Stimulated activated CD4-positive, alpha-beta T cell treated with anti-CD3 and anti-CD28 coated beads, Interleukin-12 subunit alpha, Interleukin-12 subunit beta, amount 100 ng/mL, for 24 hours (primary cell): ENCODE results near the gene GNS.
"Not testable (repeated sequence)": the region's sequence is repeated elsewhere in the genome, so short reads cannot be mapped to it uniquely, and the experiment has no call there.

Source experiments
- DNase-seq, 2 experiments: peaks; one replicate each; pipeline ENCODE4 v3.0.0-alpha.2; 2020; ENCODE audit warnings: low read depth in 2 of 2

GNS gene

DNA sequence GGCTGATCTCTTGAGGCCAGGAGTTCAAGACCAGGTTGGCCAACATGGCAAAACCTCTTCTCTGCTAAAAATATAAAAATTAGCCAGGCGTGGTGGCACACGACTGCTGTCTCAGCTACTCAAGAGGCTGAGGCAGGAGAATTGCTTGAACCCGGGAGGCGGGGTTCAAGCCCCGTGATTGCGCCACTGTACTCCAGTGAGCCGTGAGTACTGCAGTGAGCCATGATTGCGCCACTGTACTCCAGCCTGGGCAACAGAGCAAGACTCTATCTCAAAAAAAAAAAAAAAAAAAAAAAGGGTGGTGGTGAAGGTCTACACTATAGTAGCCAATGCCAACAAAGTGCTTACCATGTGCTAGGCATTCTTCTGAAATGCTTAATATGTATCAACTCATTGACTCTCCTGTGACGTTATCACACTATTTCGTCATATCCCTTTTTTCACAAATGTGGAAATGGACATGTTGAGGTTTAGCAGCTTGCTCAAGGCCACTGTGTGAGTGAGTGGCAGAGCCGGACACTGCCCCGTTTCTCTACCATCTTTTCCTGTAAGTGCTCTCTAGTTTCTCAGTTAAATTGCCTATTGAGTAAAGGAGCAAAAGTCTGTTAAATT, 59.6 kb downstream of the GNS start:
- no peak for DNase-seq

DNA sequence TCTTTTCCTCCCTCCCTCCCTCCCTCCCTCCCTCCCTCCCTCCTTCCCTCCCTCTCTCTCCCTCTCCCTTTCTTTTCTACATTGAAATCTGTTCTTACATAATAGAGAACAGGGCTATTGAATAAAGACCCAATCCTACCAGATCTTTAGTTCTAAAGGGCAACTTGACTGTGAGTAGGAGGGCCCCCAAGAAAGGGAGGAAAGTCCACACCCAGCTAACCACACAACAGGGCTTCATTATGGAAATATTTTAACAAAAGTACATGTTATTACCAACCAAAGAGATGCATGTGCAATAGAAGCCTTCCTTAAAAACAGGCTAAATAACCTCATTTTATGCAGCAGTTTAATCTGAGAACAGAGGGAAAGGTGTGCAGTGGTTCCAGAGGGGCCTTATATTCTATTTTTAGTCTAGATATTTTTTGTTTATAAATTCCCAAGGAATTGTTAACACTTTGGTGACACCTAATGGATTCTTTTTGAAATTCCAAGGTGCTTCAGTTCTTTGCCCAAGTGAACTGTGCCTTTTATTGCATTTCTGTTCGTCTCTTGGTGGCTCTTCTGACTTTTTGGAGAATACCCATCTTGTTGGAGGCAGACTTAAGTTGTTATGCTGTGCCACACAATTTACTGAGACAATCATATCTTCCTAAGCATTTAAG, 63.0 kb downstream of the GNS start:
- DNase-seq = no peak

DNA sequence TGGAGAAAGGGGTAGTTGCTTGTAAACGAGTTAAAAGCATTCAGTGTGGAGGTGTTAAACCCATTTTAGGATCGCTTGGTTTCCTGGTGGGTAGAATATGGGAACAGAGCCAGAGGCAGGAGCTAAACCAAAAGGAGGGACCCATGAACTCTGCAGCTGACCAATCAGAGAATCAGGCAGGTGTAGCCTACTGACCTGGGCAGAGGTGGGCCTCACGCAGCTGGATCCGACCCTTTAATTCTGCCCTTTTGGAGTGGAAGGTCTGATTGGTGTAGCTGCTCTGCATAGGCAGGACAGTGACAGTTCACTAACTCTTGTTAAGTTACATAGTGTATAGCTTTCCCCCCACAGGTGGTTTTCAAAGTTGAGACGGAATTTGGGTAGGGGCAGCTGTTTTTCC, 63.7 kb downstream of the GNS start:
- DNase-seq = no peak

DNA sequence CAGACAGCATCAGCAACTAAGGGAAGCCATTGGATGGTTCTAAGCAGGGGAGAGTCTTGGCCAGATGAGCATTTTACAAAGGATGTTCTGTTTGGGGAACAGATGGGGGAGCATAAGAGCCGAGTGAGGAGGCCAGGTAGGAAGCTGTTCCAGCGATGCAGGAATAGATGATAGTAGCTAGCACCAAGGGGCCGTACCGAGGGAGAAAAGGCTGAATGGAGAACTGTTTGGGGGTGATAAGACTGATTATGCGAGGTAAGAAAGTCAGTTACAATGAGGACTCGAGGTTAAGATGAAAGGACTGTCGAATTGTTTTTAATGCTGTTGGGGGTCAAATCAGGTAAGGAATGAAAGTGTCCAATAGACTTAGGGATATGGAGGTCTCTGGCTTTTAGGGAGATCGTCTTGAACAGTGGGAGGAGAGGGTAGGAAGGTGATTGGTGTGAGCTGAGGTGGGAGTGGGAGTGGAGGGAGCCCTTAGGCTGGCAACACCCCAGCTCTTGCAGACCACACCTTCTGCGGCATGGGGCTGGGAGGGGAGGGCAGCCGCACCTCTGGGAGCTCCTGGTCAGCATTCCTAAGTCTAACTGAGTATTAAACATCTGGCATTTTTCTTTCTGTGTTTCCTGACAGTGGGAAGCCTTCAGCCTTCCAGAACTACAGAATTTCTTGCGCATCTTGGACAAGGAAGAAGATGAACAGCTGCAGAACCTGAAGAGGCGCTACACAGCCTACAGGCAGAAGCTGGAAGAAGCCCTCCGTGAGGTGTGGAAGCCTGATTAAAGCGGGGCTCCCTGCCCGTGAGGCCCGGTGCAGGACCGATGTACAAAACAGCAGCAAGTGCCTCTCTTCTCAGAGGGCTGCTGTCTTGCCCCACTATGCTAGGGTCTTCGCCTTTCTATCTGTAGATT, 64.8 kb downstream of the GNS start:
- DNase-seq = no peak

GRCh38 chr12:64691795-64692583, 67.2 kb downstream of the GNS start:
- DNase-seq = no peak

DNA sequence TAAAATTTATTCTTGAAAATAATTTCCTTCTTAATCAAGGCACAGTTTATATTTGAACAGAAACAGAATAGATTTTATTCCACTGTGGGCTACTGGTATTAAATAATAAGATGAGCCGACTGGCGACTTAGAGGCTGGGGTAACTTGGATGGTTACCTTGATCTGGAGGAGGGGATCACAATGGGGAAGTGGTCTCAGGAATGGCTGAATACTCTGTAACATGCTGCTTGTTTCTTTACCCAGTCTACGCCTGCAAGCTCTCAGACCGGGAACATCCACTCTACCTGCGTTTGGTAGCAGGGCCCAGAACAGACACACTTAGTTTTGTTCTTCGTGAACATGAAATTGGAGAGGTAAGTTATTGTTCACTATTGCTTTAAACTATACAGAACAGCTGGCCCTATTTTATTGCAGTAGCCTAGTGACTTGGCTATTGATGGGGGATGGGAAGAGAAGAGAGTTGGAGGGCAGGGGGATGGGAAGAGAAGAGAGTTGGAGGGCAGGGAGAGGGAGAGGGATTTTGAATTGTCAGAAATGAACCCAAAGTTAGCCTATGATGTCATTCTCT, 67.9 kb downstream of the GNS start:
- DNase-seq = no peak

DNA sequence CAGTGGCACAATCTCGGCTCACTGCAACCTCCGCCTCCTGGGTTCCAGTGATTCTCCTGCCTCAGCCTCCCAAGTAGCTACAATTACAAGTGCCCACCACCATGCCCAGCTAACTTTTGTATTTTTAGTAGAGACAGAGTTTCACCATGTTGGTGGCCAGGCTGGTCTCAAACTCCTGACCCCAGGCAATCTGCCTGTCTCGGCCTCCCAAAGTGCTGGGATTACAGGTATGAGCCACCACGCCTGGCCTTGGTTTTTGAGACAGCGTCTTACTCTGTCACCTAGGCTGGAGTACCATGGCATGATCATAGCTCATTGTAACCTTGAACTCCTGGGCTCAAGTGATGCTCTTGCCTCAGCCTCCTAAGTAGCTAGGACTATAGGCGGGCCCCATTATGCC, 69.0 kb downstream of the GNS start:
- not testable (repeated sequence) for DNase-seq

DNA sequence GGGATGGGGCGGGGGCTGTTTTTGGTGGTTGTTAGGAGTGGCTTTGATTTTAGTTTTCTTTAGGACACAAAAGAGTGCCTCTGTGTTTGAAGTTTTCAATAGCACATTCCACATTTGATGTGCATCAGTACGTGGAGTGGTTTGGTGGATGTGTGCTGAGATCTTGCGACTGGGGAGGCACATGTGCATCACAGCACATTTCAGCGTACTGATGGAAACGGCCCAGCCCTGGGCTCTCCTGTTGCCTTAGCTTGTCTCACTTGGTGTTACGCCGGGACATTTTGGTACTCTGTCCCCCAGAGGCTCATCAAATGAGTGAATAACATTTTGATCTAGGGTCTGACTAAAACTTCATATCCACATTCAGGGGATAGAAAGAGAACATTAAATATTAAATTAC, 70.5 kb downstream of the GNS start:
- DNase-seq = no peak

GRCh38 chr12:64688219-64688618, 71.0 kb downstream of the GNS start:
- no peak for DNase-seq

DNA sequence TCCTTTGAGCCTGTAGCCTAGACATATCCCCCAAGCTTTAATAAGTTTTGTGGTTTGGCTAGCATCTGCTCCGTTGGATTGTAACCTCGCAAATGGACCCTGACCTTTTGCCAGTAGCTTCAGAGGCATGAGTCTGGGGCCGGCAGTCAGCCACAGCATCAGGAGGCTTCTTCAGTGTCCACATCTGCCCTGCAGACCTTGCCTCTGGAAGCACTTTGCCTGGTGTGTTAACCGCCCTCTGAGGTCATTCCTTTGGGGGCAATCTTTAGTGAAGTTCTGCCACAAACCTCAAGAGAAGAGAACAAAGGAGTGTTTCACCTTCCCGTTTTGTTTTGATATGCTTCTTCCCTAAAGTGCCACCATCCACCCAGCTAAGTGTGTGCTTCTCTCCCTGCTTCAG, 71.4 kb downstream of the GNS start:
- DNase-seq = no peak

DNA sequence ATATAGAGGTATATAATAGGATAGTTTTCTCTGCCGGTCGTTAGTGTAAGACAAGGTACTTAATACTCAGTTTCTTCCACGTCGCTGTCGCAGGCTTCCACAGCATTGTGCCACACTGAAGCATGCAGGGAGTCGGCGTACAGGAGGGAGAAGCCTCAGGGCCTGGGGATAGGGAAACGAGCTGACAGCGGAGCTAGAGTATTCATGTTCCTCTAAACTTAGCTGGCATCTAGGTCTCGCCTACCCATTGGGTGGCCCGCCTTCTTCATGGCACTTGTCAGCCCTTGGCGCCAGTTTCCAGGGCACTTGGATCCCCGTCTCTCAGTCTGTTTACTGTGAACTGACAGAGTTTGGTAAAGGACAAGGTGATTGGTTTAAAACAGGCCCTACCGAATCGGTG, 73.6 kb downstream of the GNS start:
- DNase-seq = no peak

DNA sequence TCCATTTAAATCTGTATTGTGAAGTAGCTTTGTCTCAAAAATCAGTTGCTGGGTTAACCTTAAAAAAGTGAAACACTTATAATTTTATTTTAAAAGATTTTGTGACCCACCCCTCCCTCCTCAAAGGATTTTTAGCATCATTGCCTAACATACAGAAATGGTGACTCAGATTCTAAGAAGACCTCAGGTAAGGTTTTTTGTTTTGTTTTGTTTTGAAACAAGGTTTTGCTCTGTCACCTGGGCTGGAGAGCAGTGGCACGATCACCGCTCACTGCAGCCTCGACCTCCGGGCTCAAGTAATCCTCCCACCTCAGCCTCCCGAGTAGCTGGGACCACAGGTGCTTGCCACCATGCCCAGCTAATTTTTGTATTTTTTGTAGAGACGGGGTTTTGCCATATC, 74.2 kb downstream of the GNS start:
- DNase-seq = no peak

DNA sequence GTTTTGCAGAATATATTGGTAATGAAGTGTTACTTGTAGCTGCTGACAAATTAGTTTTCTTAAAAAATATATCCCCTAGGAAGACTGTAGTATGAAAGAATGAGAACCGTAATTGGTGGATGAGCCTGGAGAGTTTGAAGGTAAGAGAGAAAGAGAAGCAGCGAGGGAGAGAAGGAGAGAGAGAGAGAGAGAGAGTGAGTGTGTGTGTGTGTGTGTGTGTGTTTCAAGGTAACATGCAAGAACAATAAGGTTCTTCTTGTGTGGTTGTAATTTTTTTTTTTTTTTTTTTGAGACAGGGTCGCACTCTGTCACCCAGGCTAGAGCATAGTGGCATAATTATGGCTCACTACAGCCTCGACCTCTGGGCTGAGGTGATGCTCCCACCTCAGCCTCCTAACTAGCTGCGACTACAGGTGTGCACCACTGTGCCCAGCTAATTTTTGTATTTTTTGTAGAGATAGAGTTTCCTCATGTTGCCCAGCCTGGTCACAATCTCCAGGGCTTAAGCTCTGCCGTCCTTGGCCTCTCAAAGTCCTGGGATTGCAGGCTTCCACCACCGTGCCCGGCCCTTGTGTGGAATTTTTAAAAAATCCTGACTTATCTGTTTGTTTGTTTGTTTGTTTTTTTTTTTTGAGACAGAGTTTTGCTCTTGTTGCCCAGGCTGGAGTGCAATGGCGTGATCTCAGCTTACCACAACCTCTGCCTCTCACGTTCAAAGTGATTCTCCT, 75.2 kb downstream of the GNS start:
- no peak for DNase-seq

- DNase-seq = no peak
Observed at GRCh38 chr12:64682572-64683277, 76.5 kb downstream of the GNS start.

GRCh38 chr12:64681200-64682052, 77.8 kb downstream of the GNS start:
- DNase-seq = no peak

DNA sequence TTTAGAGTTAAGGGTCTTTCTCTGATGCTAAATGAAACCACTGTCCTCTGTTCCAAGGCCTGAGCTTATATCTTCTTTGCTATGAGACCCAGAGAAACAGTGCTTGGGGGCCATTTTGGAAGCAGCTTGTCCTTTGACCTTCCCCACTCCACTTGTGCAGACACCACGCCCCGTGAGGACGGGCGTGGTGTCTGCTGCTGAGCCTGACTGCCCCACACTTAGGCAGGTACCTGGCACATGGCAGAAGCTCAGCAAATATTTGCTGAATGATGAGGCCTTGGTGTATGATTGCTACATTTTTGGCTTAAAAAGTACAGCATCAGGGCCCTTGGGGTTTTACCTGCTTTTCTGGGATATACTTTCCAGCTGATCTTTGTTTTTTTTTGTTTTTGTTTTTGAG, 79.0 kb downstream of the GNS start:
- DNase-seq = no peak

DNA sequence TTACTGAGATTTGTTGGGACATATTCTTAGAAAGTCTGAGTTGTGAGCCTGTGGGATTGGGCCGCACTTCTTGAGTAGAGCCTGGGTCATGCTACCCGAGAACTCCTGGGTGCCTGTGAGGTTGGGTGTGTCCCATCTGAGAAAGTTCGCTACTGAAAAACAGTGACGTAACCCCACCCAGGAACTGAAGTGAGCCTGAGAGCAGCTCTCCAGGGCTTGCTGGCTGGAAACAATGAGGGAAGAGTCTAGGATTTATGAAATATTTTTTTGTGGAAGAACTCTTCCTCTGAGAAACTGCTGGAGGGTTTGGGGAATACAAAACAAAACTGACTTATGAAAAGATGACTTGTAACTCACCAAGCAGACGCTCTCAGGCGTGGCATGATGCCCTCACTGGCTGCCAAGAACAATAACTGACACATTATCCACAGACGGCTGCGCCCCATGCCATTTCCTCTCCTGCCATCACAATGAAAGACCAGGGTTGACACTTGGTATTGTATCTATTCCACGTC, 79.7 kb downstream of the GNS start:
- DNase-seq = no peak

- DNase-seq = no peak
Observed at GRCh38 chr12:64678835-64679234, 80.4 kb downstream of the GNS start.

- no peak for DNase-seq
Observed at GRCh38 chr12:64678248-64678647, 81.0 kb downstream of the GNS start.
